ENCODE data around the gene ITPR2.
"Not testable (repeated sequence)": the region's sequence is repeated elsewhere in the genome, so short reads cannot be mapped to it uniquely, and the experiment has no call there.

Gene ITPR2

DNA sequence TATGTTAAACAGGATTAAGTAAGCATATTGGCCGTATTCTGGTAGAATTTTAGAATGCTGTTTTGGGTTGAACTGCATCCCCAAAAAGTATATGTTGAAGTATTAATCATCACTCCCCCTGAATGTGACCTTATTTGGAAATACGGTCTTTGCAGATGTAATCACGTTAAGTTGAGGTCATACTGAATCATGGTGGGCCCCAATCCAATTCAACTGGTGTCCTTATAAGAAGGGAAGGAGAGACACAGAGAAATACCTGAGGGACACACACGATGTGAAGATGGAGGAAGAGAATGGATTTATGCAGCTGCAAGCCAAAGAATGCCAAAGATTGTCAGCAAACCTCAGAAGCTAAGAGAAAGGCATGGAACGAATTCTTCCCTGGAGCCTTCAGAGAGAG lies 268.6 kb downstream of the ITPR2 start:
- DNase-seq (ENCODE audit: low read depth): no peak

- DNase-seq (ENCODE audit: low read depth): no peak
Measured at GRCh38 chr12:26563552-26563951, 269.4 kb downstream of the ITPR2 start.

DNA sequence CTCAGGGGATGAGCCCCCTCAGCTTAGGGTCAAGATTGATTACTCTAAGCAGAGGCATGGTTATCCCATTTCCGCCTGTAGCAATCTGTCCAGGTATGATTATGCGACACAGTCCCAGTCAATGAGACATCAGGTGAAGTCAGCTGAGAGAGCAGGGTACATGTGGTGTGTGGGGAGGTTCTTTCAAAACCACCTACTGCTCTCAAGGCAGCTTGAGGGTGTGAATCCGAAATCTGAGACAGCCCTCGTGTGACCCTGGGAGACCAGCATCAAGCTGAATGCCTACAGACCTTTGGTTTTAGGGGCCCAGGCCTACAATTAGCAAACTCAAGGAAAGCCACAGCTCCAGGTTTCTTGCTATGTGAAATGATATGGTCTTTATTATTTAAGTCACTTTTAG lies 275.7 kb downstream of the ITPR2 start:
- DNase-seq (ENCODE audit: low read depth): no peak

DNA sequence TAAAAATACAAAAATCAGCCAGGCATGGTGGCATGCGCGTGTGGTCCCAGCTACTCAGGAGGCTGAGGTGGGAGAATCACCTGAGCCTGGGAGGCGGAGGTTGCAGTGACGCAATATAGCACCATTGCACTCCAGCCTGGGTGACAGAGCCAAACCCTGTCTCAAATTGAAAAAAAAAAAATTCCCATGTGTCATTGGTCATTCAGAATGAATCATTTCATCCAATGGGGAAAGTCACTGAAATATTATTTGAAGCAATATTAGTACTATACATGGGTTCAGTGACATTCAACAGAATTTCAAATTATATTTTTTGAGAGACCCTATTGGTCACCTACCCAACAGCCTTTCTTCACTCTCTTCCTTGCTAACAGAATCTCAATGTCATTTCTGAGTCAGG lies 276.1 kb downstream of the ITPR2 start:
- no peak for DNase-seq (ENCODE audit: low read depth)

GRCh38 chr12:26555139-26555538 lies 277.9 kb downstream of the ITPR2 start:
- no peak for DNase-seq (ENCODE audit: low read depth)

GRCh38 chr12:26554332-26554731 lies 278.7 kb downstream of the ITPR2 start:
- DNase-seq (ENCODE audit: low read depth): no peak

GRCh38 chr12:26551385-26551784 lies 281.6 kb downstream of the ITPR2 start:
- DNase-seq (ENCODE audit: low read depth): no peak

DNA sequence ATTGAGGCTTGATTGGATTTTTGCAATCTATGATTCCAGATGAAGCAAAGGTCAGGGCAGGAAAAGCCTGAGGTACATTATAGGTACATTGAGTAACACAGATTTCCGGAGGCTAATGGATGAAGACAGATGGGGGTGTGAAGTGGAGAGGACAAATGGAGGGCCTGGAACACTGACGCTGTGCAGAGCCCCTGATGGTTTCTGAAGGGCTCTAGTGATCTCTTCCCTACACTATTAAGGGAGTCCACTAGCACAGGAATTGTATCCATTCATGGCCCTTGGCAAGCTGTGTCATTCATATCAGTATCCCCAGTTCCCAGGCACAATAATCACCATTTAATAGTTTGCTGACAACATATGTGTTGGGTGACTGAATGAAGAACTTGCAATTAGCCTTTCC lies 284.8 kb downstream of the ITPR2 start:
- DNase-seq (ENCODE audit: low read depth): no peak

- DNase-seq (ENCODE audit: low read depth): no peak
Measured at GRCh38 chr12:26546535-26547314, 286.3 kb downstream of the ITPR2 start.

- DNase-seq (ENCODE audit: low read depth): no peak
Measured at GRCh38 chr12:26539131-26539530, 293.9 kb downstream of the ITPR2 start.

DNA sequence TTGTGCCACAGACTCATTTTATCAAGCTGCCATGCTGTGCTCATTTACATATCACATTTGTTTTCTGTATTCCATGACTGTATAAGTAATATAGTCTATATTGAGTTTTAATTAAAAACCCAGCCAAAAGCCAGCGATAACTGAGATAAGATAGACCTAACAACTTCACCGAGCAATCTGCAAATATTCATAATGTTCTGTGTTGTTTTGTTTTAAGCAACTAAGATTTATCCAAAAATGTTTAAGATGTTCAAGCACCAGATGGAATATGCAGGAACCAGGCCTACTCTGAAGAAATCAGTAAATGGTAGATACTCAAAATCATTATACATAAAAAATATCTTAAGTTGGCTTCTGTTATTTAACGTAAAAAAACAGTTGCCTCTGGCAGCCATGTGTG lies 295.3 kb downstream of the ITPR2 start:
- no peak for DNase-seq (ENCODE audit: low read depth)

- DNase-seq (ENCODE audit: low read depth): no peak
Measured at GRCh38 chr12:26537126-26537525, 295.9 kb downstream of the ITPR2 start.

DNA sequence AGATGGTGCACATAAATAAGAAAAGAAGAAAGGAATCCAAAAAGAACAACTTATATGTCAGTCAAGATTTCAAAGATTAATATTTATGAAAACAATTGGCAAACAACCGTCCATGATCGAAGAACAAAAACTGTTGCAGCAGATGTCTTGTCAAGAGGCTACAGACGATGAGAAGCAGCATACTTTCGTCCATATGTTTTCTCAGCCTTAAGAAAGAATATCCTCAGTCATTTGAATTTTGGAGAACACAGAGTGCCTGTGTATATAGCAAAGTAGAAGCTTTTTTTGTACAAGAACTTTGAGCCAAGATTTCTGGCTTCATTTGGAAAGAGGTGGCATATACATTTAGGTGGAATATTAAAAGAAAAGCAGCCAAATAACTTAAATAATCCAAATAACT lies 297.2 kb downstream of the ITPR2 start:
- no peak for DNase-seq (ENCODE audit: low read depth)

DNA sequence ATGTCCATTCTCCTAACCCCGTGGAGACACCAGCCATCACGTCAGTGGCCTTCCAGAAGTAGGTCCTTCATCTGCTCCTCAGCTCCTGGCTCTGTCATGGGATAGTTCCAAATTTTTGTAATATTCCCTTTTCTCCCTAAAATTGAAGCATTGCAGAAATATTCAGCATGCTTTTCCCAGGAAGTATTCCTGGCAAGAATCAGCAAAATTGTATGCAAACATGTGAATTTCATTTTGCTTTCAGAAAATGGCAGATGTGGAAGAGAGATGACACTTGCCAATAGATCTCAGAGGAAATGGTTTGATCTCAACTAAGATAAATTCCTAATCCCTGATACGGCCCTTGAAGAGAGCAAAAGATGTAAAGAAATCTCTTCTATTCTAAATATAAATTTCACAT lies 298.9 kb downstream of the ITPR2 start:
- DNase-seq (ENCODE audit: low read depth): no peak

GRCh38 chr12:26533211-26533610 lies 299.8 kb downstream of the ITPR2 start:
- DNase-seq (ENCODE audit: low read depth): no peak

DNA sequence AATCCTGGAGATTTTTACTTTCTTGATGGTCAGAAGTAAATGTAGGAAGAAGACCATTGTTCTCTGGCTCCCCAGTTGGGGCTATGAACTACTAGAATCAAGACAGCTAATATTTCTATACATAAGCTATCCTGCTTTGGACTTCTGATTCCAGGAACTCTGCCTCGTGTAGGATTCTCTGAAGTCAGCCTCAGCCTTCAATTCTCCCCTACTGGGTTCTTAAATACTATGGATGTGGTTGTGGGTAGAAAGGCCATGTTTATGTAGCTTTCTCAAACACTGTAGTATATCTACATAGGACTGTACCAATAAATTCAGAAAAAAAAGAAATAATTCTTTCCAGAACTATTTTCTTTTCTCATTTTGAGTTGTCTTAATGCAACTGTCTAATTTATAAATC lies 302.5 kb downstream of the ITPR2 start:
- no peak for DNase-seq (ENCODE audit: low read depth)

DNA sequence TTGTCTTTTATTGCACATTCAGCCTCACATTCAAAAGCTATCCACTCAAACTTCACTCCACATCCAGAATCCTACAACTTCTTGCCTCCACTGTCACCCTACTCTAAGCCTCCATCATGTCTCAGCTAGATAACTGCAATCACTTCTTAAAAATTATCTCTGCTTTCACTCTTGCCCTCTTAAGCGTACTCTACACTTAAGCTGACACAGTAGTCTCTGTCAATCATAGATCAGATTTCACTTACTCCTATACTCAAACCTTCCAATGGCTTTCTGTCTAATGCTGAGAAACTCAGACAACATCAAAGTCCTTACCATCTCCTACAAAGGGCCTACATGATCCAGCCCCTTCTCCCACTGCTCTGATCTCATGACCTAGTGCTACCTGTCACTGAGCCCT lies 304.1 kb downstream of the ITPR2 start:
- no peak for DNase-seq (ENCODE audit: low read depth)

- no peak for DNase-seq (ENCODE audit: low read depth)
Measured at GRCh38 chr12:26527682-26528081, 305.3 kb downstream of the ITPR2 start.

DNA sequence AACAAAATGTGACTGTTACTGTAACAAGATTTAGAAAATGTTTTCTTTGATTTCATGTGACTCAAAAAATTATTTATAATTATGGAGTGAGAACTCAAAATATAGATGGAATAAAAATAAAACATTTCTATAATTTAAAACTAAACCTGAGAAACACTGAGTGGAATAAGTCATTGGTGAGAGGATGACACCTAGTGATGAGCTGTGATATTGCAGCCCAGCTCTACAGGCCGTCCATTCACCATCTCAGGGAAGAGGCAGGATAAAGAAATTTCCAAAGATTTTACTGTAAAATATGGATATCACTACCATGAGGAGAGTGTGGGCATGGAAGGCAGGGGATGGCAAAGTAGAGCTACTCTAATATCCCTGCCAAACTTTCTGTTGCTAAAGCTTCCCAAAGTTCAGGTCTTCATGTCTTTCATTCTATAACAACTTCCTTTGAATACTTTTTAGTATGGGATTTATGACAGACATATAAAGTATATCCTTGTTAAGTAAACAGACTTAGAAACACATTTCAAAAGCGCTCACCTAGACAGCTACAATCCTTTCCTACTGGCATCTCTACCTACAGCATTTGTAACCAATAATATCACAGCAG lies 308.0 kb downstream of the ITPR2 start:
- DNase-seq (ENCODE audit: low read depth): no peak

- DNase-seq (ENCODE audit: low read depth): no peak
Measured at GRCh38 chr12:26523708-26524150, 309.3 kb downstream of the ITPR2 start.

- no peak for DNase-seq (ENCODE audit: low read depth)
Measured at GRCh38 chr12:26520869-26521268, 312.1 kb downstream of the ITPR2 start.

- DNase-seq (ENCODE audit: low read depth): no peak
Measured at GRCh38 chr12:26520109-26520508, 312.9 kb downstream of the ITPR2 start.

GRCh38 chr12:26519462-26519861 lies 313.5 kb downstream of the ITPR2 start:
- DNase-seq (ENCODE audit: low read depth): no peak

DNA sequence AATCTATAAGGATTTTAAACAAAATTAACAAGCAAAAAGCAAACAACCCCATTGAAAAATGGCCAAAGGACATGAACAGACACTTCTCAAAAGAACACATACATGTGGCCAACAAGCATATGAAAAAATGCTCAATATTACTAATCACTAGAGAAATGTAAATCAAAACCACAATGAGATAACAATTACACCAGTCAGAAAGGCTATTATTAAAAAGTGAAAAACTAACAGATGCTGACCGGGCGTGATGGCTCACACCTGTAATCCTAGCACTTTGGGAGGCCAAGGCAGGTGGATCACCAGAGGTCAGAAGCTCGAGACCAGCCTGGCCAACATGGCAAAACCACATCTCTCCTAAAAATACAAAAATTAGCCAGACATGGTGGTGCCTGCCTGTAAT lies 315.7 kb downstream of the ITPR2 start:
- DNase-seq (ENCODE audit: low read depth): not testable (repeated sequence)
